GM23338 (cell line): ENCODE data around the gene TRIM44. TPM values are rescaled to one million over a fixed set of nuclear protein-coding genes. Genes with fewer than 3 reads are reported as not detected.

Experiments
- ATAC-seq: fragments of 200-7000 bp; cut with Tn5 transposase; 3 replicates; pipeline ENCODE4 v1.9.1; 2020
- DNase-seq: peaks from one replicate; pipeline ENCODE4 v3.0.0-alpha.2; 2015; ENCODE audit warnings: low spot score
- H2AFZ ChIP-seq: fragments of 200-600 bp; sonication (generic); 2 replicates; pipeline ENCODE4 v1.8.0; 2016; ENCODE audit warnings: antibody characterized with exemption, mild to moderate bottlenecking, moderate library complexity
- H3F3A ChIP-seq: fragments of 200-600 bp; sonication (generic); replicated peaks from 2 replicates; pipeline ENCODE4 v1.8.0; 2017; ENCODE audit warnings: antibody characterized with exemption, mixed run types, low read depth
- H3K27ac ChIP-seq: fragments of 200-600 bp; sonication (generic); 2 replicates; pipeline ENCODE4 v1.6.1; 2016; ENCODE audit warnings: low read depth
- H3K27me3 ChIP-seq: fragments of 200-600 bp; sonication (generic); 2 replicates; pipeline ENCODE4 v1.8.0; 2016; ENCODE audit warnings: mild to moderate bottlenecking, mixed run types, moderate library complexity; ENCODE audit not compliant: insufficient read depth
- H3K36me3 ChIP-seq: fragments of 200-600 bp; sonication (generic); 2 replicates; pipeline ENCODE4 v1.8.0; 2016; ENCODE audit warnings: mild to moderate bottlenecking; ENCODE audit not compliant: insufficient read depth
- H3K4me1 ChIP-seq: fragments of 200-600 bp; sonication (generic); 2 replicates; pipeline ENCODE4 v1.8.0; 2016; ENCODE audit warnings: mild to moderate bottlenecking, moderate library complexity; ENCODE audit not compliant: insufficient read depth
- H3K4me2 ChIP-seq: fragments of 200-600 bp; sonication (generic); 2 replicates; pipeline ENCODE4 v1.7.1; 2017; ENCODE audit warnings: mixed run types
- H3K4me3 ChIP-seq: fragments of 200-600 bp; sonication (generic); 2 replicates; pipeline ENCODE4 v1.6.1; 2016; ENCODE audit warnings: mixed run types
- H3K79me2 ChIP-seq: fragments of 200-600 bp; sonication (generic); replicated peaks from 2 replicates; pipeline ENCODE4 v1.8.0; 2017; ENCODE audit warnings: mild to moderate bottlenecking; ENCODE audit not compliant: insufficient read depth
- H3K9me2 ChIP-seq: fragments of 200-600 bp; sonication (generic); 2 replicates; pipeline ENCODE4 v1.8.0; 2017; ENCODE audit not compliant: insufficient read depth
- H4K20me1 ChIP-seq: fragments of 200-600 bp; sonication (generic); replicated peaks from 2 replicates; pipeline ENCODE4 v1.8.0; 2017; ENCODE audit warnings: mild to moderate bottlenecking; ENCODE audit not compliant: insufficient read depth
- H3K27ac Mint-ChIP-seq: 2 replicates; pipeline ENCODE4 v1.8.0; 2020; ENCODE audit warnings: inconsistent platforms, mild to moderate bottlenecking, moderate library complexity, mixed read lengths
- H3K27me3 Mint-ChIP-seq: 3 replicates; pipeline ENCODE4 v1.8.0; 2022; ENCODE audit warnings: low read depth, mild to moderate bottlenecking, moderate library complexity, mixed read lengths, inconsistent platforms; ENCODE audit not compliant: insufficient read depth, poor library complexity
- H3K36me3 Mint-ChIP-seq: 3 replicates; pipeline ENCODE4 v1.8.0; 2021; ENCODE audit warnings: low read depth, mild to moderate bottlenecking, inconsistent platforms, moderate library complexity, mixed read lengths
- H3K4me1 Mint-ChIP-seq: 3 replicates; pipeline ENCODE4 v1.8.0; 2020; ENCODE audit warnings: mild to moderate bottlenecking, inconsistent platforms, mixed read lengths
- H3K4me3 Mint-ChIP-seq: 3 replicates; pipeline ENCODE4 v1.8.0; 2021; ENCODE audit warnings: moderate library complexity, mild to moderate bottlenecking, inconsistent platforms, mixed read lengths
- H3K9me3 Mint-ChIP-seq: 3 replicates; pipeline ENCODE4 v1.8.0; 2020; ENCODE audit warnings: moderate library complexity, mild to moderate bottlenecking, inconsistent platforms, mixed read lengths
- CREB1 ChIP-seq: fragments of 250-450 bp; sonication (Bioruptor Pico); IDR thresholded peaks from 2 replicates; pipeline ENCODE4 v1.5.0; 2020; ENCODE audit warnings: low read depth, mild to moderate bottlenecking, moderate library complexity
- EZH2 ChIP-seq: fragments of 200-600 bp; sonication (generic); IDR thresholded peaks from one replicate; pipeline ENCODE4 v1.8.0; 2017; ENCODE audit warnings: antibody characterized with exemption, mild to moderate bottlenecking, low read depth; ENCODE audit not compliant: unreplicated experiment
- EZH2phosphoT487 ChIP-seq: fragments of 200-600 bp; sonication (generic); IDR thresholded peaks from one replicate; pipeline ENCODE4 v1.8.1; 2018; ENCODE audit warnings: antibody characterized with exemption; ENCODE audit not compliant: unreplicated experiment
- JUNB ChIP-seq: IDR thresholded peaks from one replicate; pipeline ENCODE4 v1.6.1; 2016; ENCODE audit warnings: antibody characterized with exemption; ENCODE audit not compliant: unreplicated experiment
- NANOG ChIP-seq: IDR thresholded peaks from 2 replicates; pipeline ENCODE4 v1.6.1; 2016; ENCODE audit warnings: antibody characterized with exemption, borderline replicate concordance
- POLR2AphosphoS5 ChIP-seq: IDR thresholded peaks from 2 replicates; pipeline ENCODE4 v1.6.1; 2016; ENCODE audit warnings: antibody characterized with exemption, low read depth
- STAT1 ChIP-seq: IDR thresholded peaks from one replicate; pipeline ENCODE4 v1.6.1; 2016; ENCODE audit warnings: antibody characterized with exemption; ENCODE audit not compliant: unreplicated experiment
- ZNF114 ChIP-seq: fragments of 250-450 bp; sonication (Bioruptor Pico); IDR thresholded peaks from 2 replicates; pipeline ENCODE4 v1.5.0; 2020; ENCODE audit warnings: mild to moderate bottlenecking, moderate library complexity
- ZNF331 ChIP-seq: fragments of 250-450 bp; sonication (Bioruptor Pico); IDR thresholded peaks from 2 replicates; pipeline ENCODE4 v1.5.0; 2020; ENCODE audit warnings: low read depth, mild to moderate bottlenecking, moderate library complexity
- polyA plus RNA-seq: library from polyadenylated mRNA; unstranded; fragments of >200 nt; fragmentation: Nextera tagmentation; extraction: Ambion mirVana; gene quantifications from 2 replicates; pipeline ENCODE4 v1.2.1, GENCODE V29; 2016
- total RNA-seq: library from RNA; depleted of rRNA; stranded (reverse); fragments of >200 nt; shearing (Covaris generic); gene quantifications from 2 replicates; pipeline ENCODE4 v1.2.3, GENCODE V29; 2014
- TF ChIP-seq, protein P1 (sequence below): IDR thresholded peaks from 2 replicates; pipeline ENCODE4 v1.6.1; 2016; ENCODE audit warnings: antibody characterized with exemption
- TF ChIP-seq, protein P2 (sequence below), 2 experiments: fragments of 200-600 bp in 1 of 2; sonication (generic) in 1 of 2; conservative IDR thresholded peaks; 2 replicates each; pipeline versions ENCODE4 v1.5.1 to v1.6.1; 2016 to 2017; ENCODE audit warnings: antibody characterized with exemption in 2 of 2, low read depth in 2 of 2, mild to moderate bottlenecking in 2 of 2, moderate library complexity in 1 of 2
- TF ChIP-seq, protein P3 (sequence below): IDR thresholded peaks from one replicate; pipeline ENCODE4 v1.6.1; 2018; ENCODE audit warnings: antibody characterized with exemption; ENCODE audit not compliant: unreplicated experiment
- TF ChIP-seq, protein P4 (sequence below): fragments of 250-450 bp; sonication (Bioruptor Pico); IDR thresholded peaks from 2 replicates; pipeline ENCODE4 v1.5.0; 2020; ENCODE audit warnings: mild to moderate bottlenecking, moderate library complexity

TRIM44 gene
- total and polyA plus RNA-seq, 2 experiments from 2014 or later = 10.3 to 10.4 TPM

DNA sequence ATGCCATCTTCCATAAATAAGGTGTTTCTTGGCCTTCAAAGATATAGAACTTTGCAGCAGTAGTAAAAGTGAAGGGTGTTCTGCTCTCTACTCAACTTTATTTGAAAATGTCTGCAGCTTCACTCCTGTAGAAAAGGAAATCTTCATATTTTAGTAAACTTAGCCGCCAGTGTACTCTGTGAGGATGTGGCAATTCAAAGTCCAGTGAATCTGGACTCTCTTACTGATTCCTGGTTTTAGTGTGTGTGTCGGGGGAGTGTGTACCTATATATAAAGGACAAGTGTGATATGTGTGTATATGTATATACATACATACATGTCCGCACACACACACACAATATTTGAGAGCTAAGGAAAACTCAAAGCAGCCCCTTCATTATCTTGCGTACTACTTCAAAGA lies 147.0 kb downstream of the TRIM44 start:
- TF ChIP-seq CREB1 (CRISPR knock-in tag) = no peak
- TF ChIP-seq, protein P1, sequence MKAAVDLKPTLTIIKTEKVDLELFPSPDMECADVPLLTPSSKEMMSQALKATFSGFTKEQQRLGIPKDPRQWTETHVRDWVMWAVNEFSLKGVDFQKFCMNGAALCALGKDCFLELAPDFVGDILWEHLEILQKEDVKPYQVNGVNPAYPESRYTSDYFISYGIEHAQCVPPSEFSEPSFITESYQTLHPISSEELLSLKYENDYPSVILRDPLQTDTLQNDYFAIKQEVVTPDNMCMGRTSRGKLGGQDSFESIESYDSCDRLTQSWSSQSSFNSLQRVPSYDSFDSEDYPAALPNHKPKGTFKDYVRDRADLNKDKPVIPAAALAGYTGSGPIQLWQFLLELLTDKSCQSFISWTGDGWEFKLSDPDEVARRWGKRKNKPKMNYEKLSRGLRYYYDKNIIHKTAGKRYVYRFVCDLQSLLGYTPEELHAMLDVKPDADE = no peak
- no peak for TF ChIP-seq JUNB
- TF ChIP-seq, protein P2, sequence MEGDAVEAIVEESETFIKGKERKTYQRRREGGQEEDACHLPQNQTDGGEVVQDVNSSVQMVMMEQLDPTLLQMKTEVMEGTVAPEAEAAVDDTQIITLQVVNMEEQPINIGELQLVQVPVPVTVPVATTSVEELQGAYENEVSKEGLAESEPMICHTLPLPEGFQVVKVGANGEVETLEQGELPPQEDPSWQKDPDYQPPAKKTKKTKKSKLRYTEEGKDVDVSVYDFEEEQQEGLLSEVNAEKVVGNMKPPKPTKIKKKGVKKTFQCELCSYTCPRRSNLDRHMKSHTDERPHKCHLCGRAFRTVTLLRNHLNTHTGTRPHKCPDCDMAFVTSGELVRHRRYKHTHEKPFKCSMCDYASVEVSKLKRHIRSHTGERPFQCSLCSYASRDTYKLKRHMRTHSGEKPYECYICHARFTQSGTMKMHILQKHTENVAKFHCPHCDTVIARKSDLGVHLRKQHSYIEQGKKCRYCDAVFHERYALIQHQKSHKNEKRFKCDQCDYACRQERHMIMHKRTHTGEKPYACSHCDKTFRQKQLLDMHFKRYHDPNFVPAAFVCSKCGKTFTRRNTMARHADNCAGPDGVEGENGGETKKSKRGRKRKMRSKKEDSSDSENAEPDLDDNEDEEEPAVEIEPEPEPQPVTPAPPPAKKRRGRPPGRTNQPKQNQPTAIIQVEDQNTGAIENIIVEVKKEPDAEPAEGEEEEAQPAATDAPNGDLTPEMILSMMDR (conservative IDR thresholded peaks at IDR 0.05; ENCODE audit: low read depth in 2 of 2) = no peak
- no peak for TF ChIP-seq STAT1
- TF ChIP-seq ZNF114 = no peak
- TF ChIP-seq POLR2AphosphoS5 = no peak
- TF ChIP-seq, protein P3, sequence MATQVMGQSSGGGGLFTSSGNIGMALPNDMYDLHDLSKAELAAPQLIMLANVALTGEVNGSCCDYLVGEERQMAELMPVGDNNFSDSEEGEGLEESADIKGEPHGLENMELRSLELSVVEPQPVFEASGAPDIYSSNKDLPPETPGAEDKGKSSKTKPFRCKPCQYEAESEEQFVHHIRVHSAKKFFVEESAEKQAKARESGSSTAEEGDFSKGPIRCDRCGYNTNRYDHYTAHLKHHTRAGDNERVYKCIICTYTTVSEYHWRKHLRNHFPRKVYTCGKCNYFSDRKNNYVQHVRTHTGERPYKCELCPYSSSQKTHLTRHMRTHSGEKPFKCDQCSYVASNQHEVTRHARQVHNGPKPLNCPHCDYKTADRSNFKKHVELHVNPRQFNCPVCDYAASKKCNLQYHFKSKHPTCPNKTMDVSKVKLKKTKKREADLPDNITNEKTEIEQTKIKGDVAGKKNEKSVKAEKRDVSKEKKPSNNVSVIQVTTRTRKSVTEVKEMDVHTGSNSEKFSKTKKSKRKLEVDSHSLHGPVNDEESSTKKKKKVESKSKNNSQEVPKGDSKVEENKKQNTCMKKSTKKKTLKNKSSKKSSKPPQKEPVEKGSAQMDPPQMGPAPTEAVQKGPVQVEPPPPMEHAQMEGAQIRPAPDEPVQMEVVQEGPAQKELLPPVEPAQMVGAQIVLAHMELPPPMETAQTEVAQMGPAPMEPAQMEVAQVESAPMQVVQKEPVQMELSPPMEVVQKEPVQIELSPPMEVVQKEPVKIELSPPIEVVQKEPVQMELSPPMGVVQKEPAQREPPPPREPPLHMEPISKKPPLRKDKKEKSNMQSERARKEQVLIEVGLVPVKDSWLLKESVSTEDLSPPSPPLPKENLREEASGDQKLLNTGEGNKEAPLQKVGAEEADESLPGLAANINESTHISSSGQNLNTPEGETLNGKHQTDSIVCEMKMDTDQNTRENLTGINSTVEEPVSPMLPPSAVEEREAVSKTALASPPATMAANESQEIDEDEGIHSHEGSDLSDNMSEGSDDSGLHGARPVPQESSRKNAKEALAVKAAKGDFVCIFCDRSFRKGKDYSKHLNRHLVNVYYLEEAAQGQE = no peak
- TF ChIP-seq NANOG = no peak
- TF ChIP-seq EZH2 = no peak
- no peak for TF ChIP-seq ZNF331 (CRISPR knock-in tag)
- no peak for TF ChIP-seq EZH2phosphoT487
- TF ChIP-seq, protein P4, sequence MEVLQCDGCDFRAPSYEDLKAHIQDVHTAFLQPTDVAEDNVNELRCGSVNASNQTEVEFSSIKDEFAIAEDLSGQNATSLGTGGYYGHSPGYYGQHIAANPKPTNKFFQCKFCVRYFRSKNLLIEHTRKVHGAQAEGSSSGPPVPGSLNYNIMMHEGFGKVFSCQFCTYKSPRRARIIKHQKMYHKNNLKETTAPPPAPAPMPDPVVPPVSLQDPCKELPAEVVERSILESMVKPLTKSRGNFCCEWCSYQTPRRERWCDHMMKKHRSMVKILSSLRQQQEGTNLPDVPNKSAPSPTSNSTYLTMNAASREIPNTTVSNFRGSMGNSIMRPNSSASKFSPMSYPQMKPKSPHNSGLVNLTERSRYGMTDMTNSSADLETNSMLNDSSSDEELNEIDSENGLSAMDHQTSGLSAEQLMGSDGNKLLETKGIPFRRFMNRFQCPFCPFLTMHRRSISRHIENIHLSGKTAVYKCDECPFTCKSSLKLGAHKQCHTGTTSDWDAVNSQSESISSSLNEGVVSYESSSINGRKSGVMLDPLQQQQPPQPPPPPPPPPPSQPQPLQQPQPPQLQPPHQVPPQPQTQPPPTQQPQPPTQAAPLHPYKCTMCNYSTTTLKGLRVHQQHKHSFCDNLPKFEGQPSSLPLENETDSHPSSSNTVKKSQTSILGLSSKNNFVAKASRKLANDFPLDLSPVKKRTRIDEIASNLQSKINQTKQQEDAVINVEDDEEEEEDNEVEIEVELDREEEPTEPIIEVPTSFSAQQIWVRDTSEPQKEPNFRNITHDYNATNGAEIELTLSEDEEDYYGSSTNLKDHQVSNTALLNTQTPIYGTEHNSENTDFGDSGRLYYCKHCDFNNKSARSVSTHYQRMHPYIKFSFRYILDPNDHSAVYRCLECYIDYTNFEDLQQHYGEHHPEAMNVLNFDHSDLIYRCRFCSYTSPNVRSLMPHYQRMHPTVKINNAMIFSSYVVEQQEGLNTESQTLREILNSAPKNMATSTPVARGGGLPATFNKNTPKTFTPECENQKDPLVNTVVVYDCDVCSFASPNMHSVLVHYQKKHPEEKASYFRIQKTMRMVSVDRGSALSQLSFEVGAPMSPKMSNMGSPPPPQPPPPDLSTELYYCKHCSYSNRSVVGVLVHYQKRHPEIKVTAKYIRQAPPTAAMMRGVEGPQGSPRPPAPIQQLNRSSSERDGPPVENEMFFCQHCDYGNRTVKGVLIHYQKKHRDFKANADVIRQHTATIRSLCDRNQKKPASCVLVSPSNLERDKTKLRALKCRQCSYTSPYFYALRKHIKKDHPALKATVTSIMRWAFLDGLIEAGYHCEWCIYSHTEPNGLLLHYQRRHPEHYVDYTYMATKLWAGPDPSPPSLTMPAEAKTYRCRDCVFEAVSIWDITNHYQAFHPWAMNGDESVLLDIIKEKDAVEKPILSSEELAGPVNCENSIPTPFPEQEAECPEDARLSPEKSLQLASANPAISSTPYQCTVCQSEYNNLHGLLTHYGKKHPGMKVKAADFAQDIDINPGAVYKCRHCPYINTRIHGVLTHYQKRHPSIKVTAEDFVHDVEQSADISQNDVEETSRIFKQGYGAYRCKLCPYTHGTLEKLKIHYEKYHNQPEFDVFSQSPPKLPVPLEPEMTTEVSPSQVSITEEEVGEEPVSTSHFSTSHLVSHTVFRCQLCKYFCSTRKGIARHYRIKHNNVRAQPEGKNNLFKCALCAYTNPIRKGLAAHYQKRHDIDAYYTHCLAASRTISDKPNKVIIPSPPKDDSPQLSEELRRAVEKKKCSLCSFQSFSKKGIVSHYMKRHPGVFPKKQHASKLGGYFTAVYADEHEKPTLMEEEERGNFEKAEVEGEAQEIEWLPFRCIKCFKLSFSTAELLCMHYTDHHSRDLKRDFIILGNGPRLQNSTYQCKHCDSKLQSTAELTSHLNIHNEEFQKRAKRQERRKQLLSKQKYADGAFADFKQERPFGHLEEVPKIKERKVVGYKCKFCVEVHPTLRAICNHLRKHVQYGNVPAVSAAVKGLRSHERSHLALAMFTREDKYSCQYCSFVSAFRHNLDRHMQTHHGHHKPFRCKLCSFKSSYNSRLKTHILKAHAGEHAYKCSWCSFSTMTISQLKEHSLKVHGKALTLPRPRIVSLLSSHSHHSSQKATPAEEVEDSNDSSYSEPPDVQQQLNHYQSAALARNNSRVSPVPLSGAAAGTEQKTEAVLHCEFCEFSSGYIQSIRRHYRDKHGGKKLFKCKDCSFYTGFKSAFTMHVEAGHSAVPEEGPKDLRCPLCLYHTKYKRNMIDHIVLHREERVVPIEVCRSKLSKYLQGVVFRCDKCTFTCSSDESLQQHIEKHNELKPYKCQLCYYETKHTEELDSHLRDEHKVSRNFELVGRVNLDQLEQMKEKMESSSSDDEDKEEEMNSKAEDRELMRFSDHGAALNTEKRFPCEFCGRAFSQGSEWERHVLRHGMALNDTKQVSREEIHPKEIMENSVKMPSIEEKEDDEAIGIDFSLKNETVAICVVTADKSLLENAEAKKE (CRISPR knock-in tag) = no peak
- ATAC-seq = no peak

More for the DNA sequence above, 147.0 kb downstream of the TRIM44 start:
- Mint-ChIP-seq H3K27ac (no peak overlapping the region), H3K27me3 (no peaks in the 10 kb centered on the region), H3K4me1 (peaks cover 5% of the 10 kb centered on the region; the same call in 1 of the 3 replicates), H3K4me3 (no peak overlapping the region), H3K9me3 (no peaks in the 10 kb centered on the region), H3K36me3 (no peaks in the 10 kb centered on the region)
- H3K79me2 ChIP-seq = no peaks in the 10 kb centered on the region
- no peak overlapping the region for H3K27ac ChIP-seq
- H2AFZ ChIP-seq = no peak overlapping the region
- DNase-seq = no peak
- no peaks in the 10 kb centered on the region for H3K4me1 ChIP-seq
- no peak overlapping the region for H3K4me3 ChIP-seq
- no peak overlapping the region for H3K4me2 ChIP-seq
- H3K27me3 ChIP-seq = no peaks in the 10 kb centered on the region
- H4K20me1 ChIP-seq = no peaks in the 10 kb centered on the region; the same call in 1 of the 2 replicates
- H3K36me3 ChIP-seq = no peaks in the 10 kb centered on the region
- H3K9me2 ChIP-seq = no peaks in the 10 kb centered on the region
- H3F3A ChIP-seq = no peaks in the 10 kb centered on the region
